ENCODE data around the gene RSRP1. TPM values are rescaled to one million over a fixed set of nuclear protein-coding genes. Genes with fewer than 3 reads are reported as not detected.
"Not testable (repeated sequence)": the region's sequence is repeated elsewhere in the genome, so short reads cannot be mapped to it uniquely, and the experiment has no call there.

Gene RSRP1
- total RNA-seq, 1 donor from 2014 or later, result 155 TPM

GRCh38 chr1:25245393-25245792 lies 1.9 kb downstream of the RSRP1 start:
- Histone ChIP-seq H3K27ac (no peak overlapping the region), H3K4me1 (peaks cover 38% of the 10 kb centered on the region), H3K27me3 (no peaks in the 10 kb centered on the region), H3K36me3 (peaks cover 61% of the 10 kb centered on the region), H3K4me3 (peak overlapping the region; percentile 93), H3K9me3 (no peaks in the 10 kb centered on the region)
- intact Hi-C loops (cut with DNase I), result no loop called here
- ATAC-seq (no peak), DNase-seq (no peak)
- no peak for TF ChIP-seq CTCF (IDR thresholded peaks at IDR 0.05)

- H3K27me3 ChIP-seq, result no peaks in the 10 kb centered on the region
- TF ChIP-seq CTCF (IDR thresholded peaks at IDR 0.05), result no peak
- H3K9me3 ChIP-seq, result no peaks in the 10 kb centered on the region
- H3K4me1 ChIP-seq, result peaks cover 48% of the 10 kb centered on the region
- no peak overlapping the region for H3K4me3 ChIP-seq
- H3K36me3 ChIP-seq, result peaks cover 61% of the 10 kb centered on the region
- intact Hi-C loops (cut with DNase I), result no loop called here
- ATAC-seq, result no peak
- no peak overlapping the region for H3K27ac ChIP-seq
- no peak for DNase-seq
Observed at GRCh38 chr1:25243907-25244306, 3.3 kb downstream of the RSRP1 start.

GRCh38 chr1:25239681-25240541 lies 7.3 kb downstream of the RSRP1 start:
- Histone ChIP-seq H3K4me3 (peak overlapping the region; percentile 57), H3K36me3 (peaks cover 44% of the 10 kb centered on the region), H3K27me3 (no peaks in the 10 kb centered on the region), H3K27ac (peak overlapping the region; percentile 90), H3K4me1 (peaks cover 62% of the 10 kb centered on the region), H3K9me3 (no peaks in the 10 kb centered on the region)
- peak; percentile 60 for TF ChIP-seq CTCF (IDR thresholded peaks at IDR 0.05)
- peak; percentile 96 for DNase-seq
- intact Hi-C loops (cut with DNase I), result no loop called here
- ATAC-seq, result peak; percentile 94

- no peaks in the 10 kb centered on the region for H3K9me3 ChIP-seq
- H3K27me3 ChIP-seq, result no peaks in the 10 kb centered on the region
- no peak overlapping the region for H3K27ac ChIP-seq
- peaks cover 62% of the 10 kb centered on the region for H3K4me1 ChIP-seq
- DNase-seq (no peak), ATAC-seq (no peak)
- peaks cover 31% of the 10 kb centered on the region for H3K36me3 ChIP-seq
- intact Hi-C loops (cut with DNase I), result no loop called here
- TF ChIP-seq CTCF (IDR thresholded peaks at IDR 0.05), result no peak
- no peak overlapping the region for H3K4me3 ChIP-seq
Observed at GRCh38 chr1:25238046-25238445, 9.2 kb downstream of the RSRP1 start.

- H3K4me1 ChIP-seq, result peaks cover 66% of the 10 kb centered on the region
- peaks cover 13% of the 10 kb centered on the region for H3K36me3 ChIP-seq
- intact Hi-C loops (cut with DNase I); H3K27me3 ChIP-seq; H3K4me3 ChIP-seq; ATAC-seq; DNase-seq; H3K9me3 ChIP-seq; H3K27ac ChIP-seq: not testable (repeated sequence)
Observed at GRCh38 chr1:25236261-25236660, 11.0 kb downstream of the RSRP1 start.

- Histone ChIP-seq H3K4me1 (peaks cover 66% of the 10 kb centered on the region), H3K36me3 (peaks cover 13% of the 10 kb centered on the region)
- H3K9me3 ChIP-seq; H3K27me3 ChIP-seq; H3K27ac ChIP-seq; H3K4me3 ChIP-seq; ATAC-seq; DNase-seq; intact Hi-C loops (cut with DNase I): not testable (repeated sequence)
Observed at GRCh38 chr1:25235411-25235810, 11.8 kb downstream of the RSRP1 start.

All from upper lobe of right lung (tissue), 1 donor.